GM21576 (cell line): ENCODE data around the gene WIPI1.
"Not testable (repeated sequence)": the region's sequence is repeated elsewhere in the genome, so short reads cannot be mapped to it uniquely, and the experiment has no call there.

Experiments
- ATAC-seq: cut with Tn5 transposase; IDR thresholded peaks from one replicate; pipeline ENCODE4 v1.9.1; 2021; ENCODE audit warnings: mild to moderate bottlenecking, moderate library complexity; ENCODE audit not compliant: unreplicated experiment

WIPI1 gene

DNA sequence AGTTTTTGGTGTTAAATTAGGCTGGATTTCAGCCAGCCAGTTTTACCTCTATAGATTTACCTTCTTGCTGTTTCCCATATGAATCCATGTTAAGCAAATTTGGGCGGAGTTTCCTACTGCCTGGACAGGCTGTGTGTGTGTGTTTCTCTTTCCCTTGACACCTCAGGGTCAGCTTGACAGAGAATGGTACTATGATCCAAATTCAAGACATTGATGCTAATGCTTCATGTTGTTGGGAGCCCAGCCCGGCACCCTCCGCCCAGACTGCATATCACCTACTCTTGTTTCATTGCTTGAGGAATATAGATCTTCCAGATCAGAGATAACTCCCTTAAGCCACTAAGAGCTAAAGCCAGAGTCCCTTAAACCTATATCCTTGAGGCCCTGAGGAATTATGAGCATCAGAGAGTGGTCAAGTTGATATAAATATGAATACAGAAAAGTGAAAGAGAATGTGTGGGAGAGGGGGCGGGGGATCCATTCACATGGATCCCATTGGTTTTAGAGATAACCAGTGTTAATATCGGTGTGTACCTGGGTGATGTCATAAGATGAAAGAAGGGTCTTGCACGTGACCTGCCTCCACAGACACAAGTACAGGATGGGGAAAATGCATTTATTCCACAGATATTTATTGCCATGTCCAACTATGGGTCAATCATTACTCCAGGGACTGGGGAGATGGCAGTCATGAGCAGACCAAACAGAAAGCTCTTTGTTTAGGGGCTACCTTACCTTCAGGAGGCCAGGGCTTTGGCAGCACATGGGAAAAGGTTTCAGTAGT lies 69.7 kb downstream of the WIPI1 start:
- ATAC-seq = no peak

GRCh38 chr17:68385490-68386215 lies 71.6 kb downstream of the WIPI1 start:
- ATAC-seq = no peak

- ATAC-seq = no peak
Measured at GRCh38 chr17:68384941-68385340, 72.4 kb downstream of the WIPI1 start.

- no peak for ATAC-seq
Measured at GRCh38 chr17:68384471-68384870, 72.8 kb downstream of the WIPI1 start.

DNA sequence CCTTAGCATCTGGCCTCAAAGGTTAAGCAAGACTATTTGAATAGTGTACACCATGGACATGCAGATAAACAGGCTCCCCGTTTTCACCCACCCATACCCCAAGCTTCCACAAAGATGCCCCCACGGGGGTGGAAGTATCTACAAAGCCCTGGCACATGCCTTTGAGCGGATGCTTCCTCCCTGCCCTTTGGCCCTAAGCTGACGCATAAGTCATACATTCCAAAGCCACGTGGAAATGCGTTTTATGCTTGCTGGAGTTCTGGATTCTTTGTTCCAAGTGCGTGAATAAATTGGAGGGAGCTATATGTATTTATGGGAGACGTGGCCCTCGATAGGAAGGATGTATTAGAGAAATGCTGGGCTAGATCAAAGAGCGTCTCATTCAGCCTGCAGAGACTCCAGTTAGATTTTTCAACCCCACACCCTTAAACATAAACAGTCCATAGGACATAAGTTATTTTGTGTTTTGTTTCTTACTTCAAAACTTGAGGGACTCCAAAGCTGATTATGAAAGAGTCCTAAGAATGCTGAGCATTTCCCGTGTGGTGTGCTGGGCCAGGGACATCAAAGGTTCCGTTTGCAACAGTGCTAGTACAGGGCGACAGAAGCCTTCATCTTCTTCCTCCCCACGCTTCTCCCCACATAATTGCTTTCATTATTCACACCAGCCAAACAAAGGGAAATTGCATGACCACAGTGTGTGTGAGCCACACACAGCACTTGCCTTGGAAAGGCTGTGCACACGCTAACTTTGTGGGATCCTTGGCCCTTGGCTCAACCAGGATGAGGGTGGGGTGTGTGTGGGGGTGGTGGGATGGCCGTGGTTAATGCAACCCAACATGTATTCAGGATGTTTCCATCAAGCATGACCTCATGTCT lies 73.6 kb downstream of the WIPI1 start:
- ATAC-seq = no peak

- no peak for ATAC-seq
Measured at GRCh38 chr17:68383120-68383442, 74.2 kb downstream of the WIPI1 start.

DNA sequence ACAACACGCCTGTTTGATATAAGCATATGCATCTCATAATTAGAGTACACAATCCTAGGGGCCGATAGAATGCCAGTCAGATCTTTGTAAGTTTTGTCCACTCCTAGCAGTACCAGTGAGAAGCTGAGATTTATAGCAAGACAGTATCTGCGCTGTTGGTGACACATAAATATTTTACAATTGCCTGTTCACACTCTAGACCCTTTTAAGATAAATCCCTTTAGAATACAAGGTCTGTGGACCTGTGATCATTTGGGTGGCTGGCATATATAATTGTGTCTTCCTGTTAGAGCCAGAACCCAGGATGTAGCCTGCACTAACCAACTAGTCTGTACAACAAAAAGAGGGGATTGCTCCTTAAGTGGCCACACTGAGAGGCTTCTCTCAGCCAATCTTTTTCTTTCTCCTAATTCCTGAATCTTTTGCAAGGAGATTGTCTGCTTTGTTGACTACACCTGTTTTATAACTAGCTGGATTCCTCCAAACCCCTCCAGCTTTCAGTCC lies 74.7 kb downstream of the WIPI1 start:
- no peak for ATAC-seq

- no peak for ATAC-seq
Measured at GRCh38 chr17:68381076-68381900, 76.0 kb downstream of the WIPI1 start.

DNA sequence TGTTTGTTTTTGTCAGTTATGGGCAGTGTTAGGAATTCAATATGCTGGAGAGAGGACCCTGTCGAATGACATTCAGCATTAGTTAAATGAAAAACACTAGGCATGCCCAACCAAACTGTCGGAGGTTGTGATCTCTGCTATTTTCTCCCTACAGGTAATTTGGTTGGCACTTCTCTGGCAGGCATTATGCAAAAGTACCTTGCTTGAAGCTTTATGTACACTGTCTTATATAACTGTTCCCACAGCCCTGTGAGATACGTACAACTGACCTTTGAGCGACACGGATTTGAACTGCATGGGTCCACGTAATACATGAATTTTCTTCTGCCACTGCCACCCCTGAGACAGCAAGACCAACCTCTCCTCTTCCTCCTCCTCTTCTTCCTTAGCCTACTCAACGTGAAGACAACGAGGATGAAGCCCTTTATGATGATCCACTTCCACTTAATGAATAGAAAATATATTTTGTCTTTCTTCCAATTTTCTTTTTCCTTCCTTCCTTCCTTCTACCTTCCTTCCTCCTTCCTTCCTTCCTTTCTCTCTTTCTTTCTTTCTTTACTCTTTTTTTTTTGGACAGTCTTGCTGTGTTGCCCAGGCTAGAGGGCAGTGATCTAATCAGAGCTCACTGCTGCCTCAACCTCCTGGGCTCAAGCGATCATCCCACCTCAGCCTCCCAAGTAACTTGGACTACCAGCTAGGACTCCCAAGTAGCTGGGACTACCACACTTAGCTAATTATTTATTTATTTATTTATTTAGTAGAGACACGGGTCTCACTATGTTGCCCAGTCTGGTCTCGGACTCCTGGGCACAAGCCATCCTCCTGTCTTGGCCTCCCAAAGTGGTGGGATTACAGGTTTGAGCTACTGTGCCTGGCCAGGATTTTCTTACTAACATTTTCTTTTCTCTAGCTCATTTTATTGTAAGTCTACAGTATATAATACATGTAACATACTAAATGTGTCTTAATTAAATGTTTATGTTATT lies 77.3 kb downstream of the WIPI1 start:
- no peak for ATAC-seq

GRCh38 chr17:68379177-68379510 lies 78.2 kb downstream of the WIPI1 start:
- no peak for ATAC-seq

DNA sequence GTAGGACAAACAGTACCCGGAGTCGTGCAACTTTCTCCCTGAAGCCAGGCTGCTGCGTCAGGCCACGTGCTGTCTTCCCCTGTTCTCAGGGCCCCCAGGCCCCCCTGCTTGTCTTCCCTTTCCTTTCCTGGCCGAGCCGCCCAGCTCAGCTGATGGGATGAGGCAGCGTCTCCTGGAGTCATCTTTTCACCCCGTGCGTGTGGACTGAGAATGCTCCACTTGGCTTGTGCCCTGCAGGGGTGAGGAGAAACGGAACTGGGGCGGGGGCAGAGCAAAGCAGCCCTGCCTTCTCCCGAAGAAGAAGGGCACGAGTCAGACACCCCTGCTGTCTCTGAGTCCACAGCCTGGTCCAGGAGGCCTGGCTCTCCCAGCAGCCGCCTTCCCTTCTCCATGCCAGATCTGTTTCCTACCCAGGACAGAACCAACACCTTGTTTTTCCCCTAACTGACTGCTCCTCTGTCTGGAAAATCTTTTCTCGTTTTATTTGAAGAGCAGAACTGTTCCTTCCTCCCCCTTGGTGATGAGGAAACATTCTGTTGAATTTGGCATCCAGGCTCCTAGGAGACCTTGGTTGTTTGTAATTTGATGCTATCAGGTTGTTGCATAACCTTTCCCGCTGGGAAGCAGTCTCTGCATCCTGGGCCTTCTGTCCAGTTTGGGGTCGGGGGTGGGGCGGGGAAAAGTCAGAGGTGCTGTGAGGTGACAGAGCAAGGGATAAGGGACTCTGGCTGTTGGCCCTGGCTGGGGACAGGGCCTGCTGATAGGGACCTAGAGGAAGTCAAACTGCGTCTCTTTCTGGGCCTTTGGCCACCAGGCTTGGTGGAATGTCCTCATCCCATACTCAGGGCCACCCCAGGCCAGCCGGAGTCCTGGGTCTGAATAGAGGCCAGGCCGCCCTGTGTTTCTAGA lies 78.8 kb downstream of the WIPI1 start:
- ATAC-seq = no peak

GRCh38 chr17:68377771-68378267 lies 79.5 kb downstream of the WIPI1 start:
- no peak for ATAC-seq

DNA sequence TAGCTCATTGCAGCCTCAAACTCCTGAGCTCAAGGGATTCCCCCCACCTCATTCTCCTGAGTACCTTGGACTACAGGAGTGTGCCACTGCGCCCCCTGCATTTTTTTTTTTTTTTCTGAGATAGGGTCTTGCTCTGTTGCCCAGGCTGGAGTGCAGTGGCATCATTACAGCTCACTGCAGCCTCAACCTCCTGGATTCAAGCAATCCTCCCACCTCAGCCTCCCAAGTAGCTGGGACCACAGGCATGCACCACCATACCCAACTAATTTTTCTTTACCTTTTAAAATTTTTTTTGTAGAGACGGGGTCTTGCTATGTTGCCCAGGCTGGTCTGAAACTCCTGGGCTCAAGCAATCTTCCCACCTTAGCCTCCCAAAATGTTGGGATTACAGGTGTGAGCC lies 81.1 kb downstream of the WIPI1 start:
- not testable (repeated sequence) for ATAC-seq

DNA sequence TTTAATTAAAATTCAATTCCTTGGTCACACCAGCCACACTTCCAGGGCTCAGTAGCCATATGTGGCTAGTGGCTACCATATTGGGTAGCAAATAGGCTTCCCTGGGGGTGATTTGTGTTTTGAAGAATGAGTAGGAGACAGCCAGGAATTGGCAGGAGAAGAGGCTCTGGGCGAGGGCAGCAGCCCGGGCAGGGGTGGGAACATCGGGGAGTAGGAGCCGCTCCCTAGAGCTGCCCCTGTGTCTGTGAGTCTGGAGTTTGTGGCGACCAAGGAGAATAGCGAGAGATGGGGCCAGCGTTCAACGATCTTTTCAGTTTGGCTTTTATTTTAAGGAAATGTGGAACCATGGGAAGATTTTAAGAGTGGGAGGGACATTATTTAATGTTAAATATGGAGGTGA lies 81.7 kb downstream of the WIPI1 start:
- no peak for ATAC-seq
